A549 (cell line): Measurements from ENCODE around the gene MYH14. TPM values are rescaled to one million over a fixed set of nuclear protein-coding genes. Genes with fewer than 3 reads are reported as not detected.

Experiments used
- ATAC-seq, 2 experiments: fragments of 200-7000 bp in 1 of 2; fragments of >200 bp in 1 of 2; cut with Nextera tagmentation in 1 of 2; cut with Tn5 transposase in 1 of 2; 3 replicates each; pipeline versions ENCODE4 v1.8.0 to v1.9.1; 2018 to 2020; ENCODE audit warnings: mild to moderate bottlenecking in 1 of 2, moderate library complexity in 1 of 2
- CTCF ChIA-PET: fragments of 300-600 bp; sonication (Branson Sonifier 250); formaldehyde crosslinking; extraction: SDS; loops from one replicate; lab custom pipeline; 2021; ENCODE audit warnings: antibody characterized with exemption, inconsistent platforms; lab: Yijun Ruan, JAX
- POLR2A ChIA-PET: fragments of 350-600 bp; formaldehyde crosslinking; extraction: SDS; loops from one replicate; lab custom pipeline; 2021; ENCODE audit warnings: antibody characterized with exemption, inconsistent platforms; lab: Yijun Ruan, JAX
- DNase-seq, 2 experiments: peaks; one replicate each; pipeline versions ENCODE4 v3.0.0 to v3.0.0-alpha.2; 2011 to 2016; ENCODE audit warnings: low read depth in 1 of 2, low spot score in 1 of 2
- FAIRE-seq: peaks from 2 replicates; lab custom pipeline; 2011; peaks lifted over from hg19 to GRCh38; lab: Jason Lieb, UNC
- H3K27ac ChIP-seq, 2 experiments: fragments of >200 bp; sonication (Bioruptor Twin); formaldehyde crosslinking; 3 replicates each; pipeline ENCODE4 v1.5.1; 2016 to 2017
- H3K4me1 ChIP-seq: fragments of >200 bp; sonication (Bioruptor Twin); formaldehyde crosslinking; 3 replicates; pipeline ENCODE4 v1.6.1; 2016
- H3K4me2 ChIP-seq: fragments of >200 bp; sonication (Bioruptor Twin); formaldehyde crosslinking; 3 replicates; pipeline ENCODE4 v1.6.1; 2016
- H3K4me3 ChIP-seq: fragments of >200 bp; sonication (Bioruptor Twin); formaldehyde crosslinking; 3 replicates; pipeline ENCODE4 v1.5.1; 2016
- H3K9me3 ChIP-seq: fragments of >200 bp; sonication (Bioruptor Twin); formaldehyde crosslinking; 3 replicates; pipeline ENCODE4 v1.6.1; 2016
- EHF ChIP-seq: fragments of 250-450 bp; sonication (Bioruptor Pico); IDR thresholded peaks from 2 replicates; pipeline ENCODE4 v1.5.0; 2020; ENCODE audit warnings: mild to moderate bottlenecking
- HEYL ChIP-seq: fragments of 250-450 bp; sonication (Bioruptor Pico); IDR thresholded peaks from 2 replicates; pipeline ENCODE4 v1.8.0; 2021; ENCODE audit warnings: mild to moderate bottlenecking, moderate library complexity
- HOXA7 ChIP-seq: fragments of 250-450 bp; sonication (Bioruptor Pico); IDR thresholded peaks from 2 replicates; pipeline ENCODE4 v1.5.0; 2020; ENCODE audit warnings: mild to moderate bottlenecking, moderate library complexity
- JUN ChIP-seq, 2 experiments: fragments of >200 bp; sonication (Bioruptor Twin); formaldehyde crosslinking; IDR thresholded peaks; 2 replicates in 1 of 2; 3 replicates in 1 of 2; pipeline ENCODE4 v1.6.1; 2016 to 2017
- KDM1A ChIP-seq: fragments of 200-600 bp; sonication (generic); IDR thresholded peaks from 2 replicates; pipeline ENCODE4 v1.6.1; 2016; ENCODE audit warnings: low read depth, mild to moderate bottlenecking
- ZC3H11A ChIP-seq: fragments of 450-650 bp; IDR thresholded peaks from 2 replicates; pipeline ENCODE4 v1.6.1; 2014; ENCODE audit warnings: antibody characterized with exemption, mild to moderate bottlenecking
- ZSCAN20 ChIP-seq: fragments of 250-450 bp; sonication (Bioruptor Pico); IDR thresholded peaks from 2 replicates; pipeline ENCODE4 v1.8.0; 2022; ENCODE audit warnings: mild to moderate bottlenecking, moderate library complexity
- WGBS: methylation state at CpG from one replicate; pipeline ENCODE4 v1.1.6; 2017; ENCODE audit errors: missing lambda C conversion rate; 5-methylcytosine and 5-hydroxymethylcytosine counted together
- polyA plus RNA-seq, 4 experiments: library from polyadenylated mRNA; depleted of rRNA in 3 of 4; stranded (reverse); fragments of >200 nt; fragmentation: RNase III in 1 of 4; extraction: RNeasy Plus Mini Kit Qiagen cat#74134 plus additional on column Dnase treatment in 1 of 4; gene quantifications; 2 replicates in 3 of 4; 3 replicates in 1 of 4; pipeline ENCODE4 v1.2.3, GENCODE V29; 2011 to 2017
- small RNA-seq, 6 experiments: library from RNA; depleted of rRNA; stranded (forward); fragments of <200 nt; gene quantifications; one replicate each; pipeline ENCODE3, GENCODE V24; 2012

The MYH14 gene
- polyA plus RNA-seq, 2 of the 4 experiments (the other 2 are of a cell fraction), result 4.0 to 7.0 TPM

DNA sequence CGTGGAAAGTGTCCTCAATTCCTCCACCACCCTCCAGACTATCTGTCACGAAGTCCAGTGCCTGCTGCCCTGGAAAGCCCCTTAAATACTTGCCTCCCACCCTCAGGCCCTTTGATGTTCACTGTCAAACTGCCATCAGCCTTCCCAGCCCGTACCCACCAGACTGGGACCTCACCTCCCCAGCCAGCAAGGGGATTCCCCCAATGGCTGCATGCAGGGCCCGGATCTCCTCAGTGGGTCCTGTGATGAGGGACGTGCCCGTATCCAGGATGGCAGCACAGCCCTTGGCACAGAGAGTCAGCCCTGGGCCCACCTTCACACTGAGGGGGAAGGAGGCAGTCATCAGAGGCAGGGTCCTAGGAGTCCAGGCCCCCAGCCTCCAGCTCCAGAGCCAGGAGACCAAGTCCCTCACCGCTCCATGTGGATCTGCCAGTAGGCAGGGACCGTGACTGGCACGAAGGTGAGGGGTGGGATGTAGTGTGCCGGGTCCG, 156.0 kb downstream of the MYH14 start:
- no peak for ATAC-seq
- DNase-seq, result no peak
- no peak for FAIRE-seq
- ChIA-PET POLR2A (no interaction called here), CTCF (interaction anchor here (0.6 to 12.4 kb wide), 9 partner anchors 53 to 563 kb away, joined by 3 to 175 read pairs (median 3); no protein-coding TSS in a partner anchor)
- WGBS, result 70% methylated on average over 11 of the region's 11 CpGs
- Histone ChIP-seq H3K4me3 (no peak overlapping the region), H3K27ac (no peak overlapping the region), H3K4me2 (no peak overlapping the region), H3K9me3 (no peaks in the 10 kb centered on the region), H3K4me1 (0 out of 3 replicates have a peak, but pooled peaks cover 5% of the 10 kb centered on the region)
- TF ChIP-seq EHF (no peak), HEYL (CRISPR knock-in tag) (no peak), ZSCAN20 (CRISPR knock-in tag) (no peak), KDM1A (no peak), ZC3H11A (no peak), JUN (IDR thresholded peaks at IDR 0.05) (no peak), HOXA7 (CRISPR knock-in tag) (no peak)
- TF ChIP-seq, all 56 proteins: peak for 0

Small RNA genes within 50 kb of the gene (small RNA-seq; reads per million reads assigned to genes)
- 0 reads per million in 6 experiments for gene RF00017

Other genes starting within 250 kb of the MYH14 start
- not detected in 2 replicates for gene SIGLEC11, start 242.4 kb upstream of the MYH14 start, polyA plus RNA-seq (2011; rRNA removed)
- gene SIGLEC11, start 242.4 kb upstream of the MYH14 start, polyA plus RNA-seq (2017; fragmentation: RNase III; extraction: RNeasy Plus Mini Kit Qiagen cat#74134 plus additional on column Dnase treatment), result not detected in 3 replicates
- gene VRK3, start 178.2 kb upstream of the MYH14 start, polyA plus RNA-seq (2011; rRNA removed), result 37.4 and 45.2 TPM in 2 replicates
- 33.3 to 35.4 TPM (median 35.2 TPM) in 3 replicates for gene VRK3, start 178.2 kb upstream of the MYH14 start, polyA plus RNA-seq (2017; fragmentation: RNase III; extraction: RNeasy Plus Mini Kit Qiagen cat#74134 plus additional on column Dnase treatment)
- 17.0 and 20.0 TPM in 2 replicates for gene ZNF473, start 177.6 kb upstream of the MYH14 start, polyA plus RNA-seq (2011; rRNA removed)
- 6.2 to 6.9 TPM (median 6.8 TPM) in 3 replicates for gene ZNF473, start 177.6 kb upstream of the MYH14 start, polyA plus RNA-seq (2017; fragmentation: RNase III; extraction: RNeasy Plus Mini Kit Qiagen cat#74134 plus additional on column Dnase treatment)
- gene IZUMO2, start 40.3 kb upstream of the MYH14 start, polyA plus RNA-seq (2011; rRNA removed), result not detected in 2 replicates
- gene IZUMO2, start 40.3 kb upstream of the MYH14 start, polyA plus RNA-seq (2017; fragmentation: RNase III; extraction: RNeasy Plus Mini Kit Qiagen cat#74134 plus additional on column Dnase treatment), result not detected in 3 replicates
- gene KCNC3, start 125.8 kb downstream of the MYH14 start, polyA plus RNA-seq (2011; rRNA removed), result 0.17 and 0.32 TPM in 2 replicates
- 1.0 to 1.7 TPM (median 1.4 TPM) in 3 replicates for gene KCNC3, start 125.8 kb downstream of the MYH14 start, polyA plus RNA-seq (2017; fragmentation: RNase III; extraction: RNeasy Plus Mini Kit Qiagen cat#74134 plus additional on column Dnase treatment)
- gene NAPSA, start 162.0 kb downstream of the MYH14 start, polyA plus RNA-seq (2011; rRNA removed), result 1.3 and 1.7 TPM in 2 replicates
- 1.5 to 2.0 TPM (median 1.7 TPM) in 3 replicates for gene NAPSA, start 162.0 kb downstream of the MYH14 start, polyA plus RNA-seq (2017; fragmentation: RNase III; extraction: RNeasy Plus Mini Kit Qiagen cat#74134 plus additional on column Dnase treatment)
- gene NR1H2, start 172.8 kb downstream of the MYH14 start, polyA plus RNA-seq (2011; rRNA removed), result 39.2 and 39.3 TPM in 2 replicates
- gene NR1H2, start 172.8 kb downstream of the MYH14 start, polyA plus RNA-seq (2017; fragmentation: RNase III; extraction: RNeasy Plus Mini Kit Qiagen cat#74134 plus additional on column Dnase treatment), result 52.5 to 69.7 TPM (median 67.0 TPM) in 3 replicates
- 24.2 and 26.1 TPM in 2 replicates for gene POLD1, start 180.7 kb downstream of the MYH14 start, polyA plus RNA-seq (2011; rRNA removed)
- 84.9 to 88.8 TPM (median 88.0 TPM) in 3 replicates for gene POLD1, start 180.7 kb downstream of the MYH14 start, polyA plus RNA-seq (2017; fragmentation: RNase III; extraction: RNeasy Plus Mini Kit Qiagen cat#74134 plus additional on column Dnase treatment)
- not detected in 2 replicates for gene SPIB, start 215.3 kb downstream of the MYH14 start, polyA plus RNA-seq (2011; rRNA removed)
- gene SPIB, start 215.3 kb downstream of the MYH14 start, polyA plus RNA-seq (2017; fragmentation: RNase III; extraction: RNeasy Plus Mini Kit Qiagen cat#74134 plus additional on column Dnase treatment), result 0.03 to 0.54 TPM (median 0.12 TPM) in 3 replicates
- 0.03 TPM in 1 of 2 replicates, not detected in the other for gene MYBPC2, start 229.3 kb downstream of the MYH14 start, polyA plus RNA-seq (2011; rRNA removed)
- gene MYBPC2, start 229.3 kb downstream of the MYH14 start, polyA plus RNA-seq (2017; fragmentation: RNase III; extraction: RNeasy Plus Mini Kit Qiagen cat#74134 plus additional on column Dnase treatment), result 0.03 to 0.10 TPM in 2 of 3 replicates, not detected in the other